ENCODE measurements around the gene PIGL.

DNA sequence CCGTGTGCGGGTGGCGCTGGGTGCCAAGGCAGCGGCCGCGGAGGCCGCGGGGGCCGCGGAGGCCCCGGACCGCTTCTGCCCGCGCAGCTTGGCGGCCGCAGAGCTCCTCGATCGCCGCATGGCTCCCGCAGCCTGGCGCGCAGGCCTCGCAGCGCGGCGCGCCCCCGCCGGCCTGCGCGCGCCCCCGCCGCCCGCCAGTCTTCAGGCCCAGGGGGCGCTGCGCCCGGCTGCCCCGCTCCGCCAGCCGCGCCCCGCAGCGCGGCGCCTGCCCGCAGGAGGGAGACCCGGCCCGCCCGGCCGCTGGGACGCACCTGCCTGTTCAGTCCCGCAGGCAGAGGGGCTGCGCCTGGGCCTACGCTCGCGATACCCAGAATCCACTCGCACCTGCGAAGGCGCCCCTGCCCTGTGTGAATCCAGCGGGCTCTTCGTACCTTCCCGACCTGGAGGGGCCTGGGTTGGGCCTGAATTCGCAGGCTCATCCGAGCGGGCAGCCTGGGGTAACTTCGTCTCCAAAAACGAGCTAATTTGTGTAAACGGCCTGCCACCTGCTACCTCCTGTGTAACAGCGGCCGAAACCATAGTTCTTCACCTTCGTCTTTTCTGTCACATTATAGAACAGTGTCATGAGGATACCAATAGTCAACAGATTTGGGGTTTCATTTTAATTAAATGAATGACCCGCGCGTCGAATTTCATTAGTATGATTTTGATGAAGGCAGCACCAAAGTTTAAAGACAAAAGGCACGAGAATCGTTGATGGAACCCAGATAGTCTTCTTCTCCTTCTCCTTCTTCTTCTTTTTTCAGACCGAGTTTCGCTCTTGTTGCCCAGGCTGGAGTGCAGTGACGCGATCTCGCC, 136.5 kb downstream of the PIGL start, which contains the start of gene CENPV:
- TF ChIP-seq POLR2A (IDR thresholded peaks at IDR 0.05; ENCODE audit: low read depth, low read length) (no peak), CHD1 (IDR thresholded peaks at IDR 0.05; ENCODE audit: low read depth, low read length) (no peak), RCOR1 (IDR thresholded peaks at IDR 0.05; ENCODE audit: insufficient replicate concordance, low read length) (no peak), RAD21 (IDR thresholded peaks at IDR 0.05; ENCODE audit: low read length) (no peak), MXI1 (IDR thresholded peaks at IDR 0.05; ENCODE audit: borderline replicate concordance, low read depth, low read length) (no peak), SMC3 (IDR thresholded peaks at IDR 0.05; ENCODE audit: low read depth, low read length) (no peak), CEBPB (IDR thresholded peaks at IDR 0.05; ENCODE audit: low read depth, low read length) (no peak), FOS (IDR thresholded peaks at IDR 0.05; ENCODE audit: low read depth, low read length) (no peak), BHLHE40 (IDR thresholded peaks at IDR 0.05; ENCODE audit: low read depth, low read length) (no peak), MAFK (IDR thresholded peaks at IDR 0.05; ENCODE audit: low read depth, low read length) (no peak)
- TF ChIP-seq, protein P1, sequence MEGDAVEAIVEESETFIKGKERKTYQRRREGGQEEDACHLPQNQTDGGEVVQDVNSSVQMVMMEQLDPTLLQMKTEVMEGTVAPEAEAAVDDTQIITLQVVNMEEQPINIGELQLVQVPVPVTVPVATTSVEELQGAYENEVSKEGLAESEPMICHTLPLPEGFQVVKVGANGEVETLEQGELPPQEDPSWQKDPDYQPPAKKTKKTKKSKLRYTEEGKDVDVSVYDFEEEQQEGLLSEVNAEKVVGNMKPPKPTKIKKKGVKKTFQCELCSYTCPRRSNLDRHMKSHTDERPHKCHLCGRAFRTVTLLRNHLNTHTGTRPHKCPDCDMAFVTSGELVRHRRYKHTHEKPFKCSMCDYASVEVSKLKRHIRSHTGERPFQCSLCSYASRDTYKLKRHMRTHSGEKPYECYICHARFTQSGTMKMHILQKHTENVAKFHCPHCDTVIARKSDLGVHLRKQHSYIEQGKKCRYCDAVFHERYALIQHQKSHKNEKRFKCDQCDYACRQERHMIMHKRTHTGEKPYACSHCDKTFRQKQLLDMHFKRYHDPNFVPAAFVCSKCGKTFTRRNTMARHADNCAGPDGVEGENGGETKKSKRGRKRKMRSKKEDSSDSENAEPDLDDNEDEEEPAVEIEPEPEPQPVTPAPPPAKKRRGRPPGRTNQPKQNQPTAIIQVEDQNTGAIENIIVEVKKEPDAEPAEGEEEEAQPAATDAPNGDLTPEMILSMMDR (conservative IDR thresholded peaks at IDR 0.05; ENCODE audit: low read depth, low read length) = peak; percentile 37
- TF ChIP-seq, protein P2, sequence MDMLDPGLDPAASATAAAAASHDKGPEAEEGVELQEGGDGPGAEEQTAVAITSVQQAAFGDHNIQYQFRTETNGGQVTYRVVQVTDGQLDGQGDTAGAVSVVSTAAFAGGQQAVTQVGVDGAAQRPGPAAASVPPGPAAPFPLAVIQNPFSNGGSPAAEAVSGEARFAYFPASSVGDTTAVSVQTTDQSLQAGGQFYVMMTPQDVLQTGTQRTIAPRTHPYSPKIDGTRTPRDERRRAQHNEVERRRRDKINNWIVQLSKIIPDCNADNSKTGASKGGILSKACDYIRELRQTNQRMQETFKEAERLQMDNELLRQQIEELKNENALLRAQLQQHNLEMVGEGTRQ (IDR thresholded peaks at IDR 0.05; ENCODE audit: low read depth, low read length) = no peak
